Activated naive CD8-positive, alpha-beta T cell treated with anti-CD3 and anti-CD28 coated beads, Interleukin-2, amount 10 ng/mL, durations not matched to agents 7 days and 5 days (primary cell): ENCODE measurements around the gene KRTAP10-2. TPM values are rescaled to one million over a fixed set of nuclear protein-coding genes. Genes with fewer than 3 reads are reported as not detected.
"Not testable (repeated sequence)": the region's sequence is repeated elsewhere in the genome, so short reads cannot be mapped to it uniquely, and the experiment has no call there.

Source experiments
- ATAC-seq: fragments of 150-1000 bp; cut with Tn5 transposase; one replicate; pipeline ENCODE4 v1.10.0; 2021; ENCODE audit warnings: low read depth, moderate library complexity
- POLR2A ChIA-PET: fragments of 350-600 bp; sonication (Branson Sonifier 250); formaldehyde crosslinking; loops from one replicate; lab custom pipeline; 2021; ENCODE audit warnings: antibody characterized with exemption; lab: Charles Lee
- DNase-seq: peaks from one replicate; pipeline ENCODE4 v3.0.0; 2021
- H3K27ac Mint-ChIP-seq: one replicate; pipeline ENCODE4 v1.8.0; 2022; ENCODE audit warnings: mild to moderate bottlenecking, mixed read lengths
- H3K27me3 Mint-ChIP-seq: one replicate; pipeline ENCODE4 v1.8.0; 2022; ENCODE audit warnings: mild to moderate bottlenecking, moderate library complexity, mixed read lengths
- H3K36me3 Mint-ChIP-seq: one replicate; pipeline ENCODE4 v1.8.0; 2021; ENCODE audit warnings: mild to moderate bottlenecking, mixed read lengths
- H3K4me1 Mint-ChIP-seq: one replicate; pipeline ENCODE4 v1.8.0; 2021; ENCODE audit warnings: mixed read lengths
- H3K4me3 Mint-ChIP-seq: one replicate; pipeline ENCODE4 v1.8.0; 2022; ENCODE audit warnings: mild to moderate bottlenecking, moderate library complexity, mixed read lengths
- H3K9me3 Mint-ChIP-seq: one replicate; pipeline ENCODE4 v1.8.0; 2021; ENCODE audit warnings: mixed read lengths
- total RNA-seq, 2 experiments: library from RNA; stranded (reverse); gene quantifications; one replicate each; pipeline ENCODE4 v1.2.3, GENCODE V29; 2021

KRTAP10-2 gene
- total RNA-seq, 2 experiments from 2014 or later: not detected

DNA sequence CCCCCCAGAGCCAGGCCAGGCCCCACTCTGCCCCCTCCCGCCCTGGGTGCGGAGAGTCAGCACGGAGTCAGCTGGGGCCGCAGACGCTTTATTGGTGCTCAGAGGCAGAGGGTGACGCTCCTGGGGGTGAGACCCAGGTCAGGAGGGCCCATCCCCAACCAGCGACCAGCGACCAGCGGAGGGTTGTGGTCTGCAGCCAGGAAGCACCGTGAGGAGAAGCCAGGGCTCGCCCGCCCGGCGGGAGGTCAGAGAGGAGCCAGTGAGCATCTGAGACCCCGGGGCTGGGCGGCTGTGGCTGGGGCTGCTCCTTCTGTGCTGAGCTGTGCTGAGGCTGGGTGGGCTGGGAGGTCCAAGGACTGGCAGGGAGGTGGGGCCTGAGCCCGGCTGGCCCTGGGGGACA, 1.0 kb downstream of the KRTAP10-2 start:
- H3K4me1 Mint-ChIP-seq: peaks cover 15% of the 10 kb centered on the region

GRCh38 chr21:44549525-44550211, 1.6 kb downstream of the KRTAP10-2 start:
- H3K4me1 Mint-ChIP-seq: peaks cover 15% of the 10 kb centered on the region
- H3K27ac Mint-ChIP-seq: no peak overlapping the region
- no peak overlapping the region for H3K4me3 Mint-ChIP-seq
- ATAC-seq (no peak), DNase-seq (no peak)
- H3K9me3 Mint-ChIP-seq: peaks cover 22% of the 10 kb centered on the region
- POLR2A ChIA-PET: no interaction called here
- H3K27me3 Mint-ChIP-seq: peaks cover 5% of the 10 kb centered on the region
- H3K36me3 Mint-ChIP-seq: peaks cover 17% of the 10 kb centered on the region

More for the DNA sequence above, 1.0 kb downstream of the KRTAP10-2 start:
- H3K27ac Mint-ChIP-seq, H3K4me3 Mint-ChIP-seq, POLR2A ChIA-PET, DNase-seq, H3K27me3 Mint-ChIP-seq, ATAC-seq: not testable (repeated sequence)
- Mint-ChIP-seq H3K36me3 (peaks cover 17% of the 10 kb centered on the region), H3K9me3 (peaks cover 22% of the 10 kb centered on the region)

- ATAC-seq: no peak
- no peak overlapping the region for H3K4me3 Mint-ChIP-seq
- H3K36me3 Mint-ChIP-seq: peaks cover 17% of the 10 kb centered on the region
- H3K27ac Mint-ChIP-seq: peak overlapping the region; percentile 53
- POLR2A ChIA-PET: no interaction called here
- H3K27me3 Mint-ChIP-seq: peaks cover 5% of the 10 kb centered on the region
- H3K4me1 Mint-ChIP-seq: peaks cover 15% of the 10 kb centered on the region
- no peak for DNase-seq
- peaks cover 24% of the 10 kb centered on the region for H3K9me3 Mint-ChIP-seq
Measured at GRCh38 chr21:44548922-44549321, 2.4 kb downstream of the KRTAP10-2 start.

DNA sequence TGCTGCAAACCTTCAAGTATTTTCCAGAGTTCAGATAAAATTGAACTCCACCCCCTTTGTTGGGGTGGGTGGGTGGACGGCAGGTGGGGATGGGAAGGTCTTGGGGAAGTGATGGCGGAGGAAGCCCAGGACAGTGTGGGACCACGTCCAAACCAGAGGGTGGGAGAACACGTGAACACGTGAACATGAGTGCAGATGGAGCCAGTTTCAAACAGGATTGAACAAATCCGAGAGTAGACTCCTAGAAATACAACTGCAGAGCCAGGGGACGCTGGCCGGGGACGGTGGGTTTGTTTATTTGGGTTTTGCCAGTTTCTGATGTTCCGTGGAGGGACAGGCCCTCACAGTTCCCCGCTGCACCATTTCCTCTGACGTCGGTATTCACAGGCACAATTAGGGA, 2.9 kb downstream of the KRTAP10-2 start:
- DNase-seq: no peak
- H3K4me1 Mint-ChIP-seq: peaks cover 15% of the 10 kb centered on the region
- ATAC-seq: no peak
- peaks cover 17% of the 10 kb centered on the region for H3K36me3 Mint-ChIP-seq
- H3K9me3 Mint-ChIP-seq: peaks cover 24% of the 10 kb centered on the region
- H3K27me3 Mint-ChIP-seq: peaks cover 5% of the 10 kb centered on the region
- POLR2A ChIA-PET: interaction anchor here (0.9 to 1.4 kb wide), 2 partner anchors 71 to 80 kb away, joined by 3 to 5 read pairs; no protein-coding TSS in a partner anchor
- no peak overlapping the region for H3K27ac Mint-ChIP-seq
- H3K4me3 Mint-ChIP-seq: no peak overlapping the region

DNA sequence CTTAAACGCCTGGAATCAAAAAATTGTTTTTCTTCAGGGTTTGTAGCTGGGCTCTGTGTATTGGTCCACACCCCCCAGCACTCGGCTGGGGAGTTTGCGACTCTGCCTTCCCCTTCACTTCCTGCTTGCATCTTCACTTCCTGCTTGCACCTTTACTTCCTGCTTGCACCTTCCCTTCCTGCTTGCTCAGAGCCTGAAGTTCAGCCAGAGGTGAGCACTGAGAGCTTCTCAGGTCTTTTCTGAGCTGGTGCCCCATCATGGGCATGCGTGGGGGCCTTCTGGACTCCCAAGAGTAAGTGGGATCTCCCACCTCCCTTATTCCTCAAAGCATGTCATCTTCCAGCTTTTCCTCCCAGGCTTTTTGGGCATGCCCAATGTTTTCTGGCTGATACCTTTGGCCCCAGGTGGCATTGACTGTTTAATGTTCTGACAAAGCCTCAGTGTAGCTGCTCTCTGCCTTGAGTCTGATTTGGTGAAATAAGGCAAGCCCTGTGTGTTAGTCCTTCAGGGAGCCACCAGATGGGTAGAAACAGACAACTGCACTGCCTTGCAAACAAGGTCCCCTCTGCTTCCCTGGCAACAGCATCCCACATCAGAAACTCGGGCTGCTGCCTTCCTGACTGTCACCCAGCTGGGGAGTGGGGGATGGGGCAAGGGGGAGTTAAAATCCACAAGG, 3.5 kb downstream of the KRTAP10-2 start:
- peak; percentile 47 for DNase-seq

DNA sequence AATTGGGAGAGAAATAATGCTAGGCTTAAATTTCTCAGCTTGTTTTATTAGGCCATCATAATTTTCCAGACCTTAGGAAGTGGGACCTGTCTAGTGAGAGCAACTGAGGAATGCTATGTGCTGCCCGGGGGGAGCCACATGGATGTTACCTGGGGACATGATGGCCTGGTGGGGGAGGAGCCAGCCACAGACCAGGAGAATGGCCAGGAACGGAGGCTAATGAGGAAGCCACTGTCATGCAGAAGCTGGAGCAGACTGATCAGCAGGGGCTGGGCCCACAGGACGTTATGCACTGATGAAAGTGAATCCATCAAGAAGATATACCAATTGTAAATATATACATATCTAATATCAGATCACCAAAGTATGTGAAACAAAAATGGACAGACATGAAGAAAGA, 6.7 kb downstream of the KRTAP10-2 start:
- peaks cover 24% of the 10 kb centered on the region for H3K9me3 Mint-ChIP-seq
- POLR2A ChIA-PET: no interaction called here
- no peaks in the 10 kb centered on the region for H3K27me3 Mint-ChIP-seq
- peaks cover 17% of the 10 kb centered on the region for H3K36me3 Mint-ChIP-seq
- H3K27ac Mint-ChIP-seq: no peak overlapping the region
- DNase-seq (no peak), ATAC-seq (no peak)
- H3K4me3 Mint-ChIP-seq: no peak overlapping the region
- peaks cover 15% of the 10 kb centered on the region for H3K4me1 Mint-ChIP-seq

More for the DNA sequence above, 3.5 kb downstream of the KRTAP10-2 start:
- peaks cover 15% of the 10 kb centered on the region for H3K4me1 Mint-ChIP-seq
- POLR2A ChIA-PET: interaction anchor here (0.9 to 1.4 kb wide), 3 partner anchors 71 to 110 kb away, joined by 3 to 6 read pairs (median 5); partner anchors contain the start of gene KRTAP12-3
- H3K27ac Mint-ChIP-seq: peak overlapping the region; percentile 80
- H3K27me3 Mint-ChIP-seq: no peaks in the 10 kb centered on the region
- peak; percentile 89 for ATAC-seq
- H3K9me3 Mint-ChIP-seq: peaks cover 21% of the 10 kb centered on the region
- H3K4me3 Mint-ChIP-seq: peak overlapping the region; percentile 64
- H3K36me3 Mint-ChIP-seq: peaks cover 17% of the 10 kb centered on the region

DNA sequence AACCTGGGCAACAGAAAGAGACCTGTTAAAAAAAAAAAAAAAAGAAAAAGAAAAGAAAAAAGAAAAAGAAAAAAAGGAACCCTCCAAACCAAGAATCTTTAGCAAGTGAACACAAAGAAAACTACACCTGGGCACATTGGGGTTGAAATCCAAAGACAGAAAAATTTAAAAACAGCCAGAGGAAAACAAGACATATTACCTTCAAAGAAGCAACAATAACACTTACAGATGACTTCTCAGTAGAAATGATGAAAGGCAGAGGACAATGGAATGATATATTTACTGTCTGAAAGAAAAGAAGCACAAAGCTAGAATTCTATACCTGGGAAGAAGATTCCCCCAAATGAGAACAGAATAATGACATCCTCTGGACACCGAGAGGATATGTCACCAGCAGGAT, 8.6 kb downstream of the KRTAP10-2 start:
- ATAC-seq: no peak
- Mint-ChIP-seq H3K9me3 (peaks cover 20% of the 10 kb centered on the region), H3K4me1 (peaks cover 6% of the 10 kb centered on the region), H3K36me3 (peaks cover 13% of the 10 kb centered on the region), H3K4me3 (no peak overlapping the region), H3K27me3 (no peaks in the 10 kb centered on the region), H3K27ac (no peak overlapping the region)
- POLR2A ChIA-PET: no interaction called here
- DNase-seq: no peak

DNA sequence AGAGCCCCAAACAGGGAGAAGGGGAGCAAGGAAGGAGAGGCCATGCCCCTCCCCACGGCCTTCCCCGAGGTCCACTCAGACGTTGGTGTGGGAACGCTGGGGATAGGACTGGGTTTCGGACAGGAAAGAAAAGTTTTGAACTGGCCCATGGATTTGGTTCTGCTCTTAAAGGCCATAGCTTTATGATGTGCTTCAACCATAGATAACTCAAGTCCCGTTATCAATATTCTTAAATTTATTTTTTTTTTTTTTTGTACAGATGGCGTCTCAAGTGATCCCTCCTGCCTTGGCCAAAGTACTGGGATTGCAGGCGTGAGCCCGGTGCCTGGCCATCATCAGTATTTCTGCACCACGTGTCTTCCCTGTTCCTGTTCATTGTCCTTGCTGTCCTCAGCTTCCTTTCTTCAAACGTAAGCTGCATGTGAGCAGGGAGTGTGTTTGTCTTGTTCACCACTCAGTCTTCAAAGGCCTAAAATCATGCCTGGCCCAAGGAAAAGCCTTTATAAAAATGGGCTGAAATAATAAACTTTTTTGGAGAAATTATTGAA, 10.5 kb downstream of the KRTAP10-2 start:
- no peaks in the 10 kb centered on the region for H3K4me1 Mint-ChIP-seq
- H3K36me3 Mint-ChIP-seq: no peaks in the 10 kb centered on the region
- DNase-seq (no peak), ATAC-seq (no peak)
- peaks cover 2% of the 10 kb centered on the region for H3K27me3 Mint-ChIP-seq
- H3K4me3 Mint-ChIP-seq: no peak overlapping the region
- POLR2A ChIA-PET: no interaction called here
- H3K9me3 Mint-ChIP-seq: peaks cover 6% of the 10 kb centered on the region
- H3K27ac Mint-ChIP-seq: no peak overlapping the region

DNA sequence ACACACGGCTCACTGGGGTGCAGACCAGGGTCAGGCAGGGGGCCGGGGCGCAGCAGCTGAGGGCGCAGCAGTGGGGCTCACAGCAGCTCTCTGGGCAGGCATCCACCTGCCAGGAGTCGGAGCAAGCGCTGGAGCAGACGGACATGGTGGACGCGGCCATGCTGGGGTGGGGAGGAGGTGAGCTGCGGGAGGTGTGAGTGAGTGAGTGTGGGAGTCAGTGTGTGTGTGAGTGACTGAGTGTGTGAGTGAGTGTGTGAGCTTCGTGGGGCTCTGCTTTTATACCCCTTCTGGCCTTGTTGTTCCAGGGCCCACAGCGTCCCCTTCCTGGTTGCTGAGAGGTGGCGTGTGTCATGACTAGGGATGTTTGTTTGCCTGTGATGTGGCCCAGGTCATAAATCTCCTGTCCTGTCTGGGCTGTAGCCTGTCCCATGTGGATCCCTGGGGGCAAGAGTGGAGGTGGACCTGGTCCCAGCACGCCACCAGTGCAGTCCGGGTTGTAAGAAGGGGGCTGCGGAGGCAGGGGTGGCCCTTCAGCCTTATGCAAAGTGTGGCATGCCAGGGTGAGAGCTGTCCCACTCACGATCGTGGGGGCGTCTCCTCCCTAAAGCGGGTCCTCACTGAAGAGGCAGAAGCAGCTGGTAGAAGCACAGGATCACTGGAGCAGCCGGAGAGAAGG, 11.2 kb downstream of the KRTAP10-2 start, which contains the start of gene KRTAP10-1:
Gene KRTAP10-1, minus strand, starts transcription at position 205 of the 676 bp plus-strand sequence. Its CDS starts 45 bp downstream, at position 160.
- H3K4me3 Mint-ChIP-seq: no peak within 1 kb of the TSS
- ATAC-seq (no peak), DNase-seq (no peak)
- POLR2A ChIA-PET: no interaction called here
- H3K4me1 Mint-ChIP-seq: no peaks in the 10 kb centered on the region
- peaks cover 2% of the 10 kb centered on the region for H3K27me3 Mint-ChIP-seq
- H3K36me3 Mint-ChIP-seq: no peaks in the 10 kb centered on the region
- peaks cover 5% of the 10 kb centered on the region for H3K9me3 Mint-ChIP-seq
- H3K27ac Mint-ChIP-seq: no peak within 1 kb of the TSS

- POLR2A ChIA-PET: no interaction called here
- no peak overlapping the region for H3K27ac Mint-ChIP-seq
- no peak for DNase-seq
Measured at GRCh38 chr21:44539046-44539445, 12.3 kb downstream of the KRTAP10-2 start.

DNA sequence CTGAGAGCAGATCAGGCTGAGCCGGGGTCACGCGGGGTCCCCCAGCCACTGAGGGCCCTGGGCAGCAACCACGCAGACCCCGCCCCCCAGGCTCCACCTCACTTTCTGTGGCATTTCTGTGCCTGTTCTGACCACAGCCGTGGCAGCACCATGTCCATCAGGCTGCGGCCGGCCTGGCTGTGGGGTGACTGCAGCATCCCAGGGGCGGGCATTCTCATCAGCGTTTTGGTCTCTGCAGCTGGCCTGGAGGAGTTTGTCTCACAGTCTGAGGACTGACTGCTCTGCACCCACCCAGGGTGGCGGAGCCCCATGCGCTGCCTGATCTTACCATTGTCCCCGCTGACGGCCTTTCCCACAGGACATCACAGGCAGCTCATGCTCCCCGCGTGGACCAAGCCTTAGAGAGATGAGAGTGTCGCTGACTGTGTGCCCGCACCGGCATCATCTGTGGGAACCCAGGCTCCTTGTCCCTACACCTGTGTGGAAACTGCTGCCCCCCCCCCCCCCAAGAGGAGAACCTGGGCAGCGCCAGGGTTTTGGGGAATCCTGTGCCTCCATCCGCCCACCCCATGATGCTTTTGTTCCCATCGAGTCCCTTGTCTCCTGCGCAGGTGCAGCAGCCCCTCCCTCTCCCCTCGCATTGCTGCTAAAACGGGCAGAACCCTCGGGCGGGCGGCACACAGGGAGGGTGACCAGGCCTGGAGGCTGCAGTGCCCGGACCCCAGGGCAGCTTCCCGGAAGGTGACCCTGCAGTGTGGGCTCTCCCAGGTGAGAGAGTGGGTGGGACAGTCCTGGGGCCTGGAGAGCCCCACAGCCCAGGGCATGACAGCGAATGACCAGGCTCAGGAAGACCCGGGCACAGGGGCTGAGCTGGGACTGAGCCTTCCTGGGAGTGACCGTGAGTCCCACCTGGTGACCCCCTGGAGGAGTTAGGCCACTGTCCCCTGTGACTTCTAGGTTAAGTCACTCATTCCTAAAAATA, 13.1 kb downstream of the KRTAP10-2 start:
- POLR2A ChIA-PET: no interaction called here
- no peak overlapping the region for H3K27ac Mint-ChIP-seq
- DNase-seq (no peak), ATAC-seq (no peak)
- no peaks in the 10 kb centered on the region for H3K36me3 Mint-ChIP-seq
- H3K4me1 Mint-ChIP-seq: no peaks in the 10 kb centered on the region
- peaks cover 4% of the 10 kb centered on the region for H3K27me3 Mint-ChIP-seq
- peaks cover 3% of the 10 kb centered on the region for H3K9me3 Mint-ChIP-seq
- H3K4me3 Mint-ChIP-seq: no peak overlapping the region

More at GRCh38 chr21:44539046-44539445, 12.3 kb downstream of the KRTAP10-2 start:
- ATAC-seq: no peak
- Mint-ChIP-seq H3K9me3 (peaks cover 3% of the 10 kb centered on the region), H3K27me3 (peaks cover 4% of the 10 kb centered on the region), H3K4me3 (no peak overlapping the region), H3K36me3 (no peaks in the 10 kb centered on the region), H3K4me1 (no peaks in the 10 kb centered on the region)

- Mint-ChIP-seq H3K4me1 (no peaks in the 10 kb centered on the region), H3K27me3 (peaks cover 6% of the 10 kb centered on the region), H3K9me3 (peaks cover under 1% of the 10 kb centered on the region), H3K4me3 (no peak overlapping the region), H3K27ac (no peak overlapping the region), H3K36me3 (no peaks in the 10 kb centered on the region)
- no peak for DNase-seq
- POLR2A ChIA-PET: interaction anchor here (0.6 kb wide), 1 partner anchor 193 kb away, joined by 4 read pairs; no protein-coding TSS in a partner anchor
- no peak for ATAC-seq
Measured at GRCh38 chr21:44535963-44536362, 15.3 kb downstream of the KRTAP10-2 start.
